Spleen (tissue), 11 donors: ENCODE results near the gene S1PR2. TPM values are rescaled to one million over a fixed set of nuclear protein-coding genes. Genes with fewer than 3 reads are reported as not detected.
A peak's percentile ranks its signal among the peaks of the same experiment; 100 is the strongest.

Experiments used
- DNase-seq: peaks from one replicate; pipeline ENCODE4 v3.0.0-alpha.2; 2020
- H3K27ac ChIP-seq, 8 donors: fragments of 200-600 bp; sonication (generic) in 7 of 8; 1 replicate in 4 of 8; 2 replicates in 4 of 8; pipeline versions ENCODE4 v1.5.0 to v1.8.0; 2016 to 2021; ENCODE audit warnings: inconsistent platforms in 4 of 8, mild to moderate bottlenecking in 4 of 8, moderate library complexity in 1 of 8
- H3K27me3 ChIP-seq, 7 donors: fragments of 200-600 bp; sonication (generic) in 6 of 7; replicated peaks in 1 of 7; 1 replicate in 4 of 7; 2 replicates in 3 of 7; pipeline versions ENCODE4 v1.5.0 to v1.8.0; 2016 to 2021; ENCODE audit warnings: inconsistent platforms in 3 of 7, mild to moderate bottlenecking in 1 of 7
- H3K36me3 ChIP-seq, 6 donors: fragments of 200-600 bp; sonication (generic) in 5 of 6; 1 replicate in 4 of 6; 2 replicates in 2 of 6; pipeline versions ENCODE4 v1.5.0 to v1.8.0; 2016 to 2021; ENCODE audit warnings: inconsistent platforms in 2 of 6
- H3K4me1 ChIP-seq, 6 donors: fragments of 200-600 bp; sonication (generic) in 5 of 6; 1 replicate in 3 of 6; 2 replicates in 3 of 6; pipeline versions ENCODE4 v1.5.0 to v1.8.0; 2016 to 2021; ENCODE audit warnings: inconsistent platforms in 3 of 6
- H3K4me3 ChIP-seq, 8 donors: fragments of 200-600 bp; sonication (generic) in 7 of 8; 1 replicate in 4 of 8; 2 replicates in 4 of 8; pipeline versions ENCODE4 v1.5.0 to v1.8.0; 2016 to 2021; ENCODE audit warnings: inconsistent platforms in 4 of 8, mild to moderate bottlenecking in 4 of 8, moderate library complexity in 2 of 8
- H3K9me3 ChIP-seq, 8 donors: fragments of 200-600 bp; sonication (generic) in 7 of 8; 1 replicate in 4 of 8; 2 replicates in 4 of 8; pipeline versions ENCODE4 v1.5.0 to v1.8.0; 2016 to 2021; ENCODE audit warnings: inconsistent platforms in 4 of 8
- POLR2A ChIP-seq, 3 donors: fragments of 450-650 bp; IDR thresholded peaks; one replicate each; pipeline ENCODE4 v1.5.1; 2017; ENCODE audit warnings: antibody characterized with exemption in 3 of 3, mild to moderate bottlenecking in 1 of 3
- POLR2AphosphoS5 ChIP-seq, 3 donors: sonication (generic); formaldehyde crosslinking; IDR thresholded peaks; one replicate each; pipeline ENCODE4 v1.5.1; 2017; ENCODE audit warnings: antibody characterized with exemption in 3 of 3
- WGBS, 5 donors: extraction: QIAGEN DNeasy Blood & Tissue Kit in 3 of 5; methylation state at CpG; one replicate each; pipeline versions ENCODE4 v1.1.5 to v1.1.7; 2013 to 2018; 5-methylcytosine and 5-hydroxymethylcytosine counted together
- intact Hi-C: fragments of 100-400 bp; cut with DNase I; formaldehyde crosslinking; loops from one replicate; pipeline ENCODE4 v1.15.0; 2023; ENCODE audit warnings: low total_unique reads
- polyA plus RNA-seq, 3 donors: library from polyadenylated mRNA; stranded (reverse); fragments of 200-250 nt; gene quantifications; one replicate each; pipeline ENCODE4 v1.2.1, GENCODE V29; 2013
- total RNA-seq, 7 donors: library from RNA; depleted of rRNA in 3 of 7; stranded (reverse); fragments of >200 nt in 3 of 7; fragmentation: NEBNext Ultra II Directional in 4 of 7; extraction: Animal tissue kit (Norgen Biotek cat#: 25700) in 4 of 7; gene quantifications; one replicate each; pipeline versions ENCODE4 v1.1.0 to v1.2.1, GENCODE V29; 2016 to 2021
- TF ChIP-seq, protein P1 (sequence below), 11 experiments: fragments of 200-600 bp in 7 of 11; fragments of 450-650 bp in 4 of 11; sonication (generic) in 4 of 11; IDR thresholded peaks in 8 of 11; conservative IDR thresholded peaks in 3 of 11; 1 replicate in 7 of 11; 2 replicates in 4 of 11; pipeline versions ENCODE4 v1.4.0 to v1.8.0; 2016 to 2021; ENCODE audit warnings: antibody characterized with exemption in 11 of 11, inconsistent platforms in 4 of 11, mild to moderate bottlenecking in 1 of 11
- donor health status: healthy with polysubstance abuse.
- donor health status: DM: no; HTN: no; CAD: no; lungs with moderate emphysema.
- donor health status: DM: no; HTN: no; CAD: no.
- donor health status: Bipolar disorder and iron deficiency.
- donor health status: healthy.
- donor health status: DM: no; HTN: no; CAD: no.
- donor health status: DM: yes; HTN: yes; CAD: no.

S1PR2 gene
- total and polyA plus RNA-seq, 10 donors, result 1.4 to 6.1 (median 3.5) TPM

DNA sequence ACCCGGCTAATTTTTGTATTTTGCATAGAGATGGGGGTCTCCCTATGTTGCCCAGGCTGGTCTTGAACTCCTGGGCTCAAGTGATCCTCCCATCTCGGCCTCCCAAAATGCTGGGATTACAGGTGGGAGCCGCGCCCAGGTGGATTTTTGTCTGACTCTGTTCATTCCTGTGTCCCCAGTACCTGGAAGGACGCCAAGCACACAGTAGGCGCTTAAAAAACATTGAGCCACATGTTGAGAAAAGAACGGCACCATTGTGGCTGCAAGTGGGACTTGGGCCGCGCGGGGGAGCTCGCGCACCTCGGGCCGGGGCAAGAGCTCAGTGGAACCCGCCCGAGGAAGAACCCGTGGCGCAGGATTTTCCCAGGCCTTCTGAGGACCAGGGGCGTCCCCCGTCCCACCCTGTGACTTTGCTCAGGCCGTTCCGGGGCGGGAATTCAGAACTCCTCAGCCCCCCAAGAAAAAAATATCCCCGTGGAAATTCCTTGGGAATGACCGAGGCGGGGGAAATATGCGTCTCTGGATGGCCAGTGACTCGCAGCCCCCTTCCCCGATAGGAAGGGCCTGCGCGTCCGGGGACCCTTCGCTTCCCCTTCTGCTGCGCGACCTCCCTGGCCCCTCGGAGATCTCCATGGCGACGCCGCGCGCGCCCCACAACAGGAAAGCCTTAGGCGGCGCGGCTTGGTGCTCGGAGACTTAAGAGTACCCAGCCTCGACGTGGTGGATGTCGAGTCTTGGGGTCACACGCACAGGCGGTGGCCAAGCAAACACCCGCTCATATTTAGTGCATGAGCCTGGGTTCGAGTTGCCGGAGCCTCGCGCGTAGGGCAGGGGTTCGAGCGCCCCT lies 38.4 kb upstream of the S1PR2 start:
- intact Hi-C loops, result loop anchor here (2.0 to 10.0 kb wide), 2 partner anchors 65 to 119 kb away; partner anchors contain the start of genes ICAM3 and RAVER1
- Histone ChIP-seq H3K4me1 (peaks cover 7 to 92% (median 56%) of the 10 kb centered on the region in 6 donors), H3K4me3 (peak overlapping the region; percentile 57 to 75 (median 67)), H3K27me3 (no peaks in the 10 kb centered on the region), H3K9me3 (no peaks in the 10 kb centered on the region), H3K27ac (peak overlapping the region; percentile 78 to 99 (median 98)), H3K36me3 (peaks cover 0 to 20% (median 4%) of the 10 kb centered on the region in 6 donors)
- WGBS, 5 donors, result 2 to 5% (median 3%) methylated on average over 33 to 59 of the region's 59 CpGs
- TF ChIP-seq POLR2A (IDR thresholded peaks at IDR 0.05) (no peak), POLR2AphosphoS5 (IDR thresholded peaks at IDR 0.05) (peak; percentile 67 to 84 (median 72))
- TF ChIP-seq, protein P1, sequence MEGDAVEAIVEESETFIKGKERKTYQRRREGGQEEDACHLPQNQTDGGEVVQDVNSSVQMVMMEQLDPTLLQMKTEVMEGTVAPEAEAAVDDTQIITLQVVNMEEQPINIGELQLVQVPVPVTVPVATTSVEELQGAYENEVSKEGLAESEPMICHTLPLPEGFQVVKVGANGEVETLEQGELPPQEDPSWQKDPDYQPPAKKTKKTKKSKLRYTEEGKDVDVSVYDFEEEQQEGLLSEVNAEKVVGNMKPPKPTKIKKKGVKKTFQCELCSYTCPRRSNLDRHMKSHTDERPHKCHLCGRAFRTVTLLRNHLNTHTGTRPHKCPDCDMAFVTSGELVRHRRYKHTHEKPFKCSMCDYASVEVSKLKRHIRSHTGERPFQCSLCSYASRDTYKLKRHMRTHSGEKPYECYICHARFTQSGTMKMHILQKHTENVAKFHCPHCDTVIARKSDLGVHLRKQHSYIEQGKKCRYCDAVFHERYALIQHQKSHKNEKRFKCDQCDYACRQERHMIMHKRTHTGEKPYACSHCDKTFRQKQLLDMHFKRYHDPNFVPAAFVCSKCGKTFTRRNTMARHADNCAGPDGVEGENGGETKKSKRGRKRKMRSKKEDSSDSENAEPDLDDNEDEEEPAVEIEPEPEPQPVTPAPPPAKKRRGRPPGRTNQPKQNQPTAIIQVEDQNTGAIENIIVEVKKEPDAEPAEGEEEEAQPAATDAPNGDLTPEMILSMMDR (IDR thresholded peaks at IDR 0.05 in 8 of 11, conservative IDR thresholded peaks at IDR 0.05 in 3 of 11), result peak; percentile 87 to 98 (median 96)
- DNase-seq, result peak; percentile 97

GRCh38 chr19:10268071-10268470 lies 36.9 kb upstream of the S1PR2 start:
- peaks cover 0 to 5% (median 0%) of the 10 kb centered on the region in 6 donors for H3K36me3 ChIP-seq
- H3K27me3 ChIP-seq, result no peaks in the 10 kb centered on the region
- WGBS, 5 donors, result 48 to 67% (median 51%) methylated on average over 6 of the region's 6 CpGs
- no peaks in the 10 kb centered on the region for H3K9me3 ChIP-seq
- peaks cover 7 to 77% (median 42%) of the 10 kb centered on the region in 6 donors for H3K4me1 ChIP-seq
- no peak overlapping the region for H3K4me3 ChIP-seq
- intact Hi-C loops, result loop anchor here (2.0 kb wide), 1 partner anchor 121 kb away; no protein-coding TSS in a partner anchor
- peak overlapping the region; percentile 0 to 99 (median 96) for H3K27ac ChIP-seq
- TF ChIP-seq POLR2AphosphoS5 (IDR thresholded peaks at IDR 0.05), result peak in 2 of 3 donors; percentile 71 to 72
- TF ChIP-seq, protein P1 (IDR thresholded peaks at IDR 0.05 in 8 of 11, conservative IDR thresholded peaks at IDR 0.05 in 3 of 11), result peak in 1 of 11 experiments; percentile 9
- no peak for TF ChIP-seq POLR2A (IDR thresholded peaks at IDR 0.05)
- no peak for DNase-seq

GRCh38 chr19:10266706-10267105 lies 35.6 kb upstream of the S1PR2 start:
- H3K27me3 ChIP-seq, result no peaks in the 10 kb centered on the region
- DNase-seq, result no peak
- H3K36me3 ChIP-seq, result no peaks in the 10 kb centered on the region
- H3K27ac ChIP-seq, result peak overlapping the region in 1 of 8 donors; percentile 99
- H3K9me3 ChIP-seq, result no peaks in the 10 kb centered on the region
- no peak overlapping the region for H3K4me3 ChIP-seq
- 77 to 80% (median 79%) methylated on average over 7 of the region's 7 CpGs for WGBS, 5 donors
- intact Hi-C loops, result no loop called here
- peaks cover 0 to 63% (median 30%) of the 10 kb centered on the region in 6 donors for H3K4me1 ChIP-seq
- TF ChIP-seq POLR2A (IDR thresholded peaks at IDR 0.05) (no peak), POLR2AphosphoS5 (IDR thresholded peaks at IDR 0.05) (no peak)
- TF ChIP-seq, protein P1 (IDR thresholded peaks at IDR 0.05 in 8 of 11, conservative IDR thresholded peaks at IDR 0.05 in 3 of 11), result no peak

DNA sequence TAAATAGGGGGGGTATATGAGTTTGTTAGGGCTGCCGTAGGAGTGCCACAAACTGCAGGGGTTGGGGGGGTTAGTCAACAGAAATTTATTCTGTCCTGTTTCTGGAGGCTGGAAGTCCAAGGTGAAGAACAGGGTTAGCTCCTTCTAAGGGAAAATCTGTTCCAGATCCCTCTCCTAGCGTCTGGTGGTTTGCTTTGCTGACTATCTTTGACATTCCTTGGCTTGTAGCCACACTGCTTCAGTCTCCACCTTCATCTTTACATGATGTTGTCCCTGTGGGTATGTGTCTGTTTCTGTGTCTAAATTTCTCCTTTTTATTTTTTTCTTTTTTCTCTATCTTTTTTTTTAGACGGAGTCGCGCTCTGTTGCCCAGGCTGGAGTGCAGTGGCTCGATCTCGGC lies 31.6 kb upstream of the S1PR2 start:
- Histone ChIP-seq H3K27ac (no peak overlapping the region), H3K36me3 (peaks cover 0 to 23% (median 20%) of the 10 kb centered on the region in 6 donors), H3K4me1 (peaks cover 0 to 37% (median 17%) of the 10 kb centered on the region in 6 donors), H3K9me3 (no peaks in the 10 kb centered on the region), H3K27me3 (no peaks in the 10 kb centered on the region), H3K4me3 (no peak overlapping the region)
- 79 to 93% (median 89%) methylated on average over 7 of the region's 7 CpGs for WGBS, 5 donors
- intact Hi-C loops, result no loop called here
- TF ChIP-seq POLR2A (IDR thresholded peaks at IDR 0.05) (no peak), POLR2AphosphoS5 (IDR thresholded peaks at IDR 0.05) (no peak)
- TF ChIP-seq, protein P1 (IDR thresholded peaks at IDR 0.05 in 8 of 11, conservative IDR thresholded peaks at IDR 0.05 in 3 of 11), result no peak
- DNase-seq, result no peak
